D721Med (cell line): Measurements from ENCODE around the gene DNA2.

Experiments used
- DNase-seq: peaks from one replicate; pipeline ENCODE4 v3.0.0; 2011; ENCODE audit warnings: low spot score; ENCODE audit not compliant: insufficient read length
- FAIRE-seq: peaks from 2 replicates; lab custom pipeline; 2011; peaks lifted over from hg19 to GRCh38; lab: Jason Lieb, UNC
- TF ChIP-seq, protein P1 (sequence below): IDR thresholded peaks from 2 replicates; pipeline ENCODE4 v1.5.1; 2012; ENCODE audit warnings: mild to moderate bottlenecking, control low read depth; ENCODE audit not compliant: insufficient read depth; ENCODE audit errors: missing control alignments

The DNA2 gene

GRCh38 chr10:68446179-68446578 is 25.6 kb downstream of the DNA2 start:
- no peak for DNase-seq
- no peak for FAIRE-seq
- TF ChIP-seq, protein P1, sequence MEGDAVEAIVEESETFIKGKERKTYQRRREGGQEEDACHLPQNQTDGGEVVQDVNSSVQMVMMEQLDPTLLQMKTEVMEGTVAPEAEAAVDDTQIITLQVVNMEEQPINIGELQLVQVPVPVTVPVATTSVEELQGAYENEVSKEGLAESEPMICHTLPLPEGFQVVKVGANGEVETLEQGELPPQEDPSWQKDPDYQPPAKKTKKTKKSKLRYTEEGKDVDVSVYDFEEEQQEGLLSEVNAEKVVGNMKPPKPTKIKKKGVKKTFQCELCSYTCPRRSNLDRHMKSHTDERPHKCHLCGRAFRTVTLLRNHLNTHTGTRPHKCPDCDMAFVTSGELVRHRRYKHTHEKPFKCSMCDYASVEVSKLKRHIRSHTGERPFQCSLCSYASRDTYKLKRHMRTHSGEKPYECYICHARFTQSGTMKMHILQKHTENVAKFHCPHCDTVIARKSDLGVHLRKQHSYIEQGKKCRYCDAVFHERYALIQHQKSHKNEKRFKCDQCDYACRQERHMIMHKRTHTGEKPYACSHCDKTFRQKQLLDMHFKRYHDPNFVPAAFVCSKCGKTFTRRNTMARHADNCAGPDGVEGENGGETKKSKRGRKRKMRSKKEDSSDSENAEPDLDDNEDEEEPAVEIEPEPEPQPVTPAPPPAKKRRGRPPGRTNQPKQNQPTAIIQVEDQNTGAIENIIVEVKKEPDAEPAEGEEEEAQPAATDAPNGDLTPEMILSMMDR: no peak

GRCh38 chr10:68442971-68443370 is 28.8 kb downstream of the DNA2 start:
- TF ChIP-seq, protein P1: no peak
- no peak for FAIRE-seq
- no peak for DNase-seq

DNA sequence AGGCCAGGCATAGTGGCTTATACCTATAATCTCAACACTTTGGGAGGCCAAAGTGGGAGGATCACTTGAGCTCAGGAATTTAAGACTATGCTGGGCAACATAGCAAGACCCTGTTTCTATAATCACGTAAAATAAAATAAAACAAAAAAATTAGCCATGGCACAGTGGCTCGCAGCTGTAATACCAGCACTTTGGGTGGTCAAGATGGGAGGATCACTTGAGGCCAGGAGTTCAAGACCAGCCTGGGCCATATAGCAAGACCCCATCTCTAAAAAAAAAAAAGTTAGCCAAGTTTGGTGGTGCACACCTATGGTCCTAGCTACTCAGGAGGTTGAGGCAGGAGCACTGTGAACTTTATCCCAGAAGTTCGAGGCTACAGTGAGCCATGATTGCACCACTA is 30.9 kb downstream of the DNA2 start:
- DNase-seq (no peak), FAIRE-seq (no peak)
- TF ChIP-seq, protein P1: no peak

DNA sequence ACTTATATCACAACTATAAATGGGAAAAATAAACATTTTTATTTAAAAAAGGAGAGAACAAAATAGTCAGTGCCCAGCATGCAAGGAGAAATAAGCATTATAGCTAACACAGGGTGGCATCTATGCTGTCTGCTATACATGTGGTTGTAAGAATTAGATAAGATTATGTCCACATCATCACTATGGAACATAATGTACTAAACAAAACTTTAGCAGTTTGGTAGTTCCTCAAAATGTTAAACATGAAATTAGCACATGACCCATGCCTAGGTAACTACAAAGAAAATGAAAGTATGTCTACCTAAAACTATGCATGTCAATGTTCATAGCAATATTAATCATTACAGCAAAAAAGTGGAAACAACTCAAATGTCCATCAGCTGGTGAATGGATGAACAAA is 36.0 kb downstream of the DNA2 start:
- FAIRE-seq (peak; percentile 11), DNase-seq (no peak)
- TF ChIP-seq, protein P1: no peak

- FAIRE-seq (no peak), DNase-seq (no peak)
- TF ChIP-seq, protein P1: no peak
These were observed 37.1 kb downstream of the DNA2 start for GRCh38 chr10:68434657-68435056.

DNA sequence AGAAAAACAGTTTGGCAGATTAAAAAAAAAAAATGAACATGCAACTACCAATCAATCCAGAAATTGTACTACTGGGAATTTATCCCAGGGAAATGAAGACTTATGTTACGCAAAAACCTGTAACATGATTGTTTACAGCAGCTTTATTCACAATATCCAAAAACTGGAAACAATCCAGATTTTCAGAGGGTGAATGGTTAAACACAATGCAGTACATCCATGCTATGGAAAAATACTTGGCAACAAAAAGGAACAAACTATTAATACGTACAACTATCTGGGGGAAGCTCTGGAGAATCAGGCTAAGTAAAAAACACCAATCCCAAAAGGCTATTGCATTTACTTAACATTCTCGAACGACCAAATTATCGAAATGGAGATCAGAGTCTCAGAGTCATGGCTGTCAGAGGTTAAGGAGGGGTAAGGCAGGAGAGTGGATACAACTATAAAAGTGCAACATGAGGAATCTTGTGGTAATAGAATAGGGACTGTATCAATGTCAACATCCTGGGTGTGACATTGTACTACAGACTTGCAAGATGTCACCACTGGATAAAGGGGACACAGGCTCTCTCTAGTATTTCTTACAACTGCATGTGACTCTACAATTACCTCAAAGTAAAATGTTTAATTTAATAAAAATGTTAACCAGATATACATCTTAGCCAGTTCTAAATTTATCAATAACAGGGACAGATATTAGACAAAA is 43.2 kb downstream of the DNA2 start:
- FAIRE-seq: no peak

More for the DNA sequence above, 43.2 kb downstream of the DNA2 start:
- TF ChIP-seq, protein P1: no peak
- DNase-seq: no peak
